Body of pancreas (tissue), 4 donors: ENCODE measurements around the gene IL22.

Experiments
- POLR2A ChIP-seq, 3 donors: fragments of 450-650 bp; IDR thresholded peaks; one replicate each; pipeline ENCODE4 v1.6.1; 2016; ENCODE audit warnings: antibody characterized with exemption in 3 of 3, mild to moderate bottlenecking in 2 of 3
- TF ChIP-seq, protein P1 (sequence below), 7 experiments: fragments of 450-650 bp in 4 of 7; fragments of 200-600 bp in 3 of 7; sonication (generic) in 3 of 7; IDR thresholded peaks; one replicate each; pipeline ENCODE4 v1.5.1; 2016 to 2019; ENCODE audit warnings: antibody characterized with exemption in 7 of 7

DNA sequence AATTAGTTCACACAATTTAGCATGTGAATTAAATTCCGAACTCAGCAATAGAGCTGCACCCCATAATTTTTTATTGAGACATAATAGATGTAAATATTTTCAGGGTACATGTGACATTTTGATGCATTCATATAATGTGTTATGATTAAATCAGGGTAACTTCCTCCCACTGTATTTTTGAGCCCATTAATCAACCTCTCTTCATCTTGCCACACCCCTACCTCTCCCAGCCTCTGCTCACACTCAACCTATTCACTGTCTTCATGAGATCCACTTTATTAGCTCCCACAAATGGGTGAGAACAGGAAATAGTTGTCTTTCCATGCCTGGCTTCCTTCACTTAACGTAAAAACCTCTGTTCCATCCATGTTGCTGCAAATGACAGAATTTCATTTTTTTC, 42.5 kb downstream of the IL22 start:
- TF ChIP-seq, protein P1, sequence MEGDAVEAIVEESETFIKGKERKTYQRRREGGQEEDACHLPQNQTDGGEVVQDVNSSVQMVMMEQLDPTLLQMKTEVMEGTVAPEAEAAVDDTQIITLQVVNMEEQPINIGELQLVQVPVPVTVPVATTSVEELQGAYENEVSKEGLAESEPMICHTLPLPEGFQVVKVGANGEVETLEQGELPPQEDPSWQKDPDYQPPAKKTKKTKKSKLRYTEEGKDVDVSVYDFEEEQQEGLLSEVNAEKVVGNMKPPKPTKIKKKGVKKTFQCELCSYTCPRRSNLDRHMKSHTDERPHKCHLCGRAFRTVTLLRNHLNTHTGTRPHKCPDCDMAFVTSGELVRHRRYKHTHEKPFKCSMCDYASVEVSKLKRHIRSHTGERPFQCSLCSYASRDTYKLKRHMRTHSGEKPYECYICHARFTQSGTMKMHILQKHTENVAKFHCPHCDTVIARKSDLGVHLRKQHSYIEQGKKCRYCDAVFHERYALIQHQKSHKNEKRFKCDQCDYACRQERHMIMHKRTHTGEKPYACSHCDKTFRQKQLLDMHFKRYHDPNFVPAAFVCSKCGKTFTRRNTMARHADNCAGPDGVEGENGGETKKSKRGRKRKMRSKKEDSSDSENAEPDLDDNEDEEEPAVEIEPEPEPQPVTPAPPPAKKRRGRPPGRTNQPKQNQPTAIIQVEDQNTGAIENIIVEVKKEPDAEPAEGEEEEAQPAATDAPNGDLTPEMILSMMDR (IDR thresholded peaks at IDR 0.05), result no peak
- no peak for TF ChIP-seq POLR2A (IDR thresholded peaks at IDR 0.05)
